Mesendoderm (in vitro differentiated cells): ENCODE data around the gene PARD3.

Source experiments
- DNase-seq: peaks from one replicate; pipeline ENCODE4 v3.0.0; 2013
- H2AK5ac ChIP-seq: 2 replicates; pipeline ENCODE4 v1.6.1; 2013; ENCODE audit warnings: low read length, inconsistent platforms
- H2BK120ac ChIP-seq: 2 replicates; pipeline ENCODE4 v1.6.1; 2013; ENCODE audit warnings: low read depth, mild to moderate bottlenecking, low read length, moderate library complexity, mixed read lengths
- H2BK15ac ChIP-seq: replicated peaks from 2 replicates; pipeline ENCODE4 v1.6.1; 2013; ENCODE audit warnings: low read depth, mild to moderate bottlenecking, moderate library complexity
- H2BK5ac ChIP-seq: 2 replicates; pipeline ENCODE4 v1.6.1; 2013; ENCODE audit warnings: low read length, inconsistent platforms
- H3K18ac ChIP-seq: 2 replicates; pipeline ENCODE4 v1.6.1; 2013; ENCODE audit warnings: mild to moderate bottlenecking, low read length, mixed read lengths
- H3K23ac ChIP-seq: one replicate; pipeline ENCODE4 v1.6.1; 2013; ENCODE audit warnings: low read length
- H3K27ac ChIP-seq: 2 replicates; pipeline ENCODE4 v1.5.1; 2013; ENCODE audit warnings: low read depth, mild to moderate bottlenecking, inconsistent platforms, low read length, moderate library complexity
- H3K27me3 ChIP-seq: 2 replicates; pipeline ENCODE4 v1.6.1; 2013; ENCODE audit warnings: low read length, control low read depth, mild to moderate bottlenecking, inconsistent platforms; ENCODE audit not compliant: insufficient read depth, poor library complexity
- H3K36me3 ChIP-seq: 2 replicates; pipeline ENCODE4 v1.6.1; 2013; ENCODE audit warnings: low read length, inconsistent platforms; ENCODE audit not compliant: control insufficient read depth, insufficient read depth
- H3K4ac ChIP-seq: one replicate; pipeline ENCODE4 v1.6.1; 2013; ENCODE audit warnings: low read depth, mild to moderate bottlenecking, low read length, moderate library complexity
- H3K4me1 ChIP-seq: 2 replicates; pipeline ENCODE4 v1.6.1; 2013; ENCODE audit warnings: low read depth, low read length, inconsistent platforms; ENCODE audit not compliant: control insufficient read depth
- H3K4me2 ChIP-seq: 2 replicates; pipeline ENCODE4 v1.6.1; 2013; ENCODE audit warnings: low read length
- H3K4me3 ChIP-seq: 2 replicates; pipeline ENCODE4 v1.5.1; 2013; ENCODE audit warnings: mild to moderate bottlenecking, low read length
- H3K56ac ChIP-seq: one replicate; pipeline ENCODE4 v1.6.1; 2013; ENCODE audit warnings: low read length
- H3K79me1 ChIP-seq: 2 replicates; pipeline ENCODE4 v1.6.1; 2013; ENCODE audit warnings: low read length, inconsistent platforms
- H3K79me2 ChIP-seq: 2 replicates; pipeline ENCODE4 v1.6.1; 2013; ENCODE audit warnings: mild to moderate bottlenecking, low read length; ENCODE audit not compliant: control insufficient read depth, insufficient read depth
- H3K9ac ChIP-seq: 2 replicates; pipeline ENCODE4 v1.6.1; 2013; ENCODE audit warnings: low read length, inconsistent platforms
- H4K5ac ChIP-seq: one replicate; pipeline ENCODE4 v1.6.1; 2013; ENCODE audit warnings: low read length
- H4K8ac ChIP-seq: one replicate; pipeline ENCODE4 v1.6.1; 2013; ENCODE audit warnings: low read depth, mild to moderate bottlenecking, control low read depth, low read length, moderate library complexity
- WGBS: extraction: QIAGEN DNeasy Blood & Tissue Kit; methylation state at CpG from one replicate; pipeline ENCODE4 v1.1.7; 2013; ENCODE audit warnings: low lambda C conversion rate, missing lambda C conversion rate; ENCODE audit not compliant: insufficient coverage; ENCODE audit errors: extremely low coverage; 5-methylcytosine and 5-hydroxymethylcytosine counted together

Gene PARD3

DNA sequence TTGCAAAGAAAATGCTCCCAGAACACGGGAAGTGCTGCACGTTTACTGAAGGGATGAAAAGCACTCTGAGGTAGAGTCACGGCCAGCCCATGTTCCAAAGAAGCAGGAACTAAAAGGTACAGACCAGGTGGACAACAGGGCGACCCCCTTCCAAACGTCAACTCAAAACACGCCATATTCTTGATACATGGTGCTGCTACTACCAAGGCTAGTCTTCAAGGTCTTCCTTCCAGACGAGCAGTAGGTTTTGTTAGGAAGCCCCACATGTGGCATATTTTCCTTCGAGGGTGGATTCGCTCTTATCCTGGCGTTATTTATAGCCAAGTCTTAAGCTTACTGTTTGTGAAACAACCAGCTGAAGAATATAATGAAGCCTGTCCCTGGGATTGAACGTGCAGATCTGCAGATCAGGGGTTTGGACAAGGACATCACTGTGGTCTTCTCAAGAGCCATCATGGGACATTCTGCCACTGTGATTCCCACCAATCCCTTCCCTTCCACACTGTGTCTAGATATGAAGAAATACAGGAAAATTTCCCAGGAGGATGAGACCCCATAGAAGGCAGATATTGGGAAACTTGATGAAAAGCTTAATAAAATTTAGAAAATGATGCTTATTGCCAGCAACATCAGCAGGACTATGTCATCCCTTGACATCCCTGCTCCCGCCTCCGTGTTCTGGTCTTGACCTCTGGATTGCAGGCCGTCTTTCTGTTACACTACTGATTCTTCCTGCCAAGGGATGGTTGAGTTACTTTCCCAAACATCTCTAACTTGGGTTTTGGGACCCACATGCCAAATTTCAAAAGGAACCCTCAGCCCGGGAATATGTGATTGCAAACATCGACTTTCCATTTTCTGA lies 734.4 kb downstream of the PARD3 start:
- H3K27ac ChIP-seq: no peak overlapping the region
- no peak overlapping the region for H3K56ac ChIP-seq
- no peak overlapping the region for H3K18ac ChIP-seq
- no peak overlapping the region for H2BK5ac ChIP-seq
- H4K5ac ChIP-seq: no peak overlapping the region
- no peak overlapping the region for H3K23ac ChIP-seq
- no peak overlapping the region for H4K8ac ChIP-seq
- H3K4me1 ChIP-seq: no peaks in the 10 kb centered on the region
- no peak overlapping the region for H2AK5ac ChIP-seq
- H2BK15ac ChIP-seq: no peak overlapping the region
- H3K79me2 ChIP-seq: no peaks in the 10 kb centered on the region
- WGBS: no CpG with 5 or more reads among the region's 16 CpGs
- H3K27me3 ChIP-seq: no peaks in the 10 kb centered on the region
- no peak overlapping the region for H2BK120ac ChIP-seq
- H3K9ac ChIP-seq: no peak overlapping the region
- H3K79me1 ChIP-seq: no peaks in the 10 kb centered on the region
- H3K36me3 ChIP-seq: no peaks in the 10 kb centered on the region
- H3K4ac ChIP-seq: no peak overlapping the region
- no peak overlapping the region for H3K4me3 ChIP-seq
- DNase-seq: no peak
- H3K4me2 ChIP-seq: no peak overlapping the region

- no peak for DNase-seq
- no peak overlapping the region for H3K27ac ChIP-seq
- no peak overlapping the region for H3K4ac ChIP-seq
- H3K4me1 ChIP-seq: no peaks in the 10 kb centered on the region
- no peak overlapping the region for H3K4me2 ChIP-seq
- no peak overlapping the region for H3K9ac ChIP-seq
- no peaks in the 10 kb centered on the region for H3K36me3 ChIP-seq
- no peak overlapping the region for H4K5ac ChIP-seq
- H4K8ac ChIP-seq: no peak overlapping the region
- H3K18ac ChIP-seq: no peak overlapping the region
- H2BK5ac ChIP-seq: no peak overlapping the region
- H3K79me2 ChIP-seq: no peaks in the 10 kb centered on the region
- H2BK15ac ChIP-seq: no peak overlapping the region
- H2BK120ac ChIP-seq: no peak overlapping the region
- no peak overlapping the region for H2AK5ac ChIP-seq
- no peaks in the 10 kb centered on the region for H3K79me1 ChIP-seq
- no peak overlapping the region for H3K23ac ChIP-seq
- no peak overlapping the region for H3K4me3 ChIP-seq
- no CpG with 5 or more reads among the region's 17 CpGs for WGBS
- H3K56ac ChIP-seq: no peak overlapping the region
- H3K27me3 ChIP-seq: no peaks in the 10 kb centered on the region
These were observed 735.2 kb downstream of the PARD3 start for GRCh38 chr10:34079702-34080484.

GRCh38 chr10:34078745-34079470 lies 736.2 kb downstream of the PARD3 start:
- Histone ChIP-seq H4K5ac (no peak overlapping the region), H4K8ac (no peak overlapping the region), H2BK120ac (no peak overlapping the region), H2BK15ac (no peak overlapping the region), H3K4me2 (no peak overlapping the region), H3K27ac (no peak overlapping the region), H2AK5ac (no peak overlapping the region), H3K79me2 (no peaks in the 10 kb centered on the region), H2BK5ac (no peak overlapping the region), H3K18ac (no peak overlapping the region), H3K4me1 (no peaks in the 10 kb centered on the region), H3K4me3 (no peak overlapping the region), H3K4ac (no peak overlapping the region), H3K79me1 (no peaks in the 10 kb centered on the region), H3K27me3 (no peaks in the 10 kb centered on the region), H3K36me3 (no peaks in the 10 kb centered on the region), H3K9ac (no peak overlapping the region), H3K23ac (peak overlapping the region; percentile 9), H3K56ac (no peak overlapping the region)
- WGBS: no CpG with 5 or more reads among the region's 22 CpGs
- no peak for DNase-seq

DNA sequence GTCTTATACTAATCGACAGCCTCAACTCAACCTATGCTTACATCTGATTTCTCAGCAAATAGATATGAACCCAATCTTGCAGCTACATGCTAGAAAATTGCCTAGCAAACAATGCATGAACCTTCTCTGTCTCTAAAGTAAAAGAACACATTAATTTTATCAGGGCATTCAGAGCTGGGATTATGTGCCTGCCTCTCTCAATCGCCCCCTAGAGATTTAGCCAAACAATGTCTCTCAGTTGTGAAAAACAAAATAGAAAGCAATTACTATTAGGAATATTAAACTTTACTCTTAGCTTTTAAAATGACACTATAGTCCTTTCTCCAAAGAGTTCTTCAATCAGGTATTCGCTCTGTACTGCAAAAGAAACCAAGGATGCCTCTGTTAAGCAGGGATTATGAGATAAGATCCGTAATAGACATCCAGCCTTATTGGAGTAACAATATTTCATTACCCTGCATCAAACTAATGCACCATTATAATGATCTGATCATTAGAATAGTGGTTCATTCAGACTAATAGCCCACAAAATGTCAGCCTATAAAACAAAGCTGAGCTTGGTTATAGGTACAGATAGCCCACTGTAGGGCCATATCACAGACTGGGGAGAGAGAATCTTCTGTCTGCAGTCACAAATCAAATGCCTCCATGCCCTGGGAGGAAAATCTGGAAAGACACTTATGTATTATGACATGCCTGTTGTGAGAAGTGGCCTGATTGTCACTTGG lies 736.9 kb downstream of the PARD3 start:
- DNase-seq: no peak
- Histone ChIP-seq H3K18ac (no peak overlapping the region), H3K4me3 (no peak overlapping the region), H3K9ac (no peak overlapping the region), H3K36me3 (no peaks in the 10 kb centered on the region), H2AK5ac (no peak overlapping the region), H3K79me1 (no peaks in the 10 kb centered on the region), H3K27me3 (no peaks in the 10 kb centered on the region), H4K8ac (no peak overlapping the region), H2BK120ac (no peak overlapping the region), H2BK15ac (no peak overlapping the region), H3K4me2 (no peak overlapping the region), H3K4ac (no peak overlapping the region), H3K27ac (no peak overlapping the region), H3K79me2 (no peaks in the 10 kb centered on the region), H3K23ac (no peak overlapping the region), H2BK5ac (no peak overlapping the region), H4K5ac (no peak overlapping the region), H3K56ac (no peak overlapping the region), H3K4me1 (no peaks in the 10 kb centered on the region)
- no CpG with 5 or more reads among the region's 4 CpGs for WGBS

DNA sequence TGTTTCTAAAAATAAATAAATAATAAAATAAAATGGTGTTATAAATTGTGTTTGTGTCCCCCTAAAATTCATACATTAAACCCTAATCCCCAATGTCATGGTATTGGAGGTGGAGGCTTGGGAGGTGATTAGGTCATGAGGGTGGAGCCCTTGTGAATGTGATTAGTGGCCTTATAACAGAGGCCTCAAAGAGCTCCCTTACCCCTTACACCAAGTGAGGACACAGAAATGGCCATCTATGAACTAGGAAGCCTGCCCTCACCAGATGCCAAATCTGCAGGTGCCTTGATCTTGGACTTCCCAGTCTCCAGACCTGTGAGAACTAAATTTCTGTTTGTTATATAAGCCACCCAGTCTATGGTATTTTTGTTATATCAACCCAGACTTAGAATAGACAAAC lies 738.7 kb downstream of the PARD3 start:
- H2AK5ac ChIP-seq: no peak overlapping the region

More for the DNA sequence above, 738.7 kb downstream of the PARD3 start:
- Histone ChIP-seq H4K5ac (no peak overlapping the region), H3K79me2 (no peaks in the 10 kb centered on the region), H3K27ac (no peak overlapping the region), H3K4me2 (no peak overlapping the region), H3K27me3 (no peaks in the 10 kb centered on the region), H2BK5ac (no peak overlapping the region), H3K4me1 (no peaks in the 10 kb centered on the region), H3K9ac (no peak overlapping the region), H2BK120ac (no peak overlapping the region), H3K4ac (no peak overlapping the region), H3K79me1 (no peaks in the 10 kb centered on the region), H3K18ac (no peak overlapping the region), H2BK15ac (no peak overlapping the region), H3K36me3 (no peaks in the 10 kb centered on the region), H3K23ac (no peak overlapping the region), H4K8ac (no peak overlapping the region), H3K56ac (no peak overlapping the region), H3K4me3 (no peak overlapping the region)
- no peak for DNase-seq
